Measurements from ENCODE around the gene EPHB2. TPM values are rescaled to one million over a fixed set of nuclear protein-coding genes. Genes with fewer than 3 reads are reported as not detected.

Gene EPHB2
- total and polyA plus RNA-seq, 2 donors (not counting 3 experiments of a cell fraction or from before 2014, with no cell fraction given): 50.8 to 69.1 TPM

DNA sequence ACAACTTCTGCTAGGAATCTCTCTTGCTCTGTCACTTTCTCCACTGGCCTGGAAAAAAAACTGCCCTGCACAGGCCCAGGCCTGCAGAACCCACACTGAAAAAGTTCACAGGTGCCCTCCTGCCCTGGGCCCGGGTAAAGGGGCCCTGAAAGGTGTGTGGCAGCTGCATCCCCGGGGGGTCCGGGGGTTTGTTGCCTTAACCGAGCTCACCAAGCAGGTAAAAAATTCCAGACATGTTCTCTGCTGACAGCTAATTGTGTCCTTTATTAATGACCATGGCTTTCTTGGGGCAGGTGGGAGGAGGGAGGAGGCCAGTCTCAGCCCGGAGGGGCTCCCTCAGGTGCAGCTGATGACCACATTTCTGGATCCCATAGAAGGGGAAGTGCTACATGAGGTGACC lies 139.1 kb downstream of the EPHB2 start:
- DNase-seq (ENCODE audit: low read depth, low spot score) (no peak), FAIRE-seq (no peak)
- H3K27me3 ChIP-seq (ENCODE audit: control insufficient read depth in 2 of 2, insufficient read depth in 2 of 2, low read length in 2 of 2): no peaks in the 10 kb centered on the region
- peaks cover 9% of the 10 kb centered on the region for H3K4me1 ChIP-seq (ENCODE audit: control insufficient read depth, extremely low read depth, insufficient read depth, low read length)
- intact Hi-C loops (cut with micrococcal nuclease) (no loop called here), dilution Hi-C loops (cut with MboI; ENCODE audit: extremely low pct_ligation_motif_present, low sequenced_read_pairs) (no loop called here)
- BruUV-seq (replicated peaks): no TSS peak
- ChIA-PET CTCF (interaction anchor here (4.7 to 5.9 kb wide), 2 partner anchors 12 to 145 kb away, joined by 37 read pairs; no protein-coding TSS in a partner anchor), POLR2A (no interaction called here)
- no peaks in the 10 kb centered on the region for H3K79me2 ChIP-seq (ENCODE audit: control insufficient read depth, insufficient read depth, low read length)
- no peaks in the 10 kb centered on the region for H3K9me3 ChIP-seq (replicated peaks; ENCODE audit: control insufficient read depth, insufficient read depth, low read length)
- H3K4me2 ChIP-seq (ENCODE audit: insufficient read depth, low read length): no peak overlapping the region
- H3K9me1 ChIP-seq (replicated peaks; ENCODE audit: control insufficient read depth, extremely low read depth, insufficient read depth, low read length): no peaks in the 10 kb centered on the region
- H3K9ac ChIP-seq (replicated peaks; ENCODE audit: extremely low read depth, insufficient read depth, low read length): no peak overlapping the region
- H3K4me3 ChIP-seq (replicated peaks in 1 of 3; ENCODE audit: insufficient read depth in 1 of 3, low read depth in 1 of 3, low read length in 3 of 3): no peak overlapping the region
- H4K20me1 ChIP-seq (replicated peaks; ENCODE audit: control insufficient read depth, extremely low read depth, insufficient read depth, low read length): no peaks in the 10 kb centered on the region
- H2AFZ ChIP-seq (ENCODE audit: low read depth, low read length): no peak overlapping the region
- TF ChIP-seq EZH2 (IDR thresholded peaks at IDR 0.05; ENCODE audit: borderline replicate concordance, low read depth, low read length, severe bottlenecking) (no peak), POLR2AphosphoS5 (IDR thresholded peaks at IDR 0.05; ENCODE audit: insufficient read depth, low read depth, low read length) (no peak), MYC (IDR thresholded peaks at IDR 0.05; ENCODE audit: low read depth, low read length) (no peak), POLR2A (IDR thresholded peaks at IDR 0.05; ENCODE audit: low read depth, low read length) (no peak), GATA2 (IDR thresholded peaks at IDR 0.05; ENCODE audit: insufficient read depth, insufficient read length, low read depth, low read length) (no peak), FOS (IDR thresholded peaks at IDR 0.05; ENCODE audit: borderline replicate concordance, insufficient read depth, low read length) (no peak), JUN (IDR thresholded peaks at IDR 0.05; ENCODE audit: borderline replicate concordance, insufficient read depth, insufficient read length, low read depth) (no peak)
- TF ChIP-seq, protein P1, sequence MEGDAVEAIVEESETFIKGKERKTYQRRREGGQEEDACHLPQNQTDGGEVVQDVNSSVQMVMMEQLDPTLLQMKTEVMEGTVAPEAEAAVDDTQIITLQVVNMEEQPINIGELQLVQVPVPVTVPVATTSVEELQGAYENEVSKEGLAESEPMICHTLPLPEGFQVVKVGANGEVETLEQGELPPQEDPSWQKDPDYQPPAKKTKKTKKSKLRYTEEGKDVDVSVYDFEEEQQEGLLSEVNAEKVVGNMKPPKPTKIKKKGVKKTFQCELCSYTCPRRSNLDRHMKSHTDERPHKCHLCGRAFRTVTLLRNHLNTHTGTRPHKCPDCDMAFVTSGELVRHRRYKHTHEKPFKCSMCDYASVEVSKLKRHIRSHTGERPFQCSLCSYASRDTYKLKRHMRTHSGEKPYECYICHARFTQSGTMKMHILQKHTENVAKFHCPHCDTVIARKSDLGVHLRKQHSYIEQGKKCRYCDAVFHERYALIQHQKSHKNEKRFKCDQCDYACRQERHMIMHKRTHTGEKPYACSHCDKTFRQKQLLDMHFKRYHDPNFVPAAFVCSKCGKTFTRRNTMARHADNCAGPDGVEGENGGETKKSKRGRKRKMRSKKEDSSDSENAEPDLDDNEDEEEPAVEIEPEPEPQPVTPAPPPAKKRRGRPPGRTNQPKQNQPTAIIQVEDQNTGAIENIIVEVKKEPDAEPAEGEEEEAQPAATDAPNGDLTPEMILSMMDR (IDR thresholded peaks at IDR 0.05; ENCODE audit: extremely low read depth in 1 of 2, insufficient read depth in 1 of 2, low read depth in 1 of 2, low read length in 2 of 2): no peak
- TF ChIP-seq, protein P2, sequence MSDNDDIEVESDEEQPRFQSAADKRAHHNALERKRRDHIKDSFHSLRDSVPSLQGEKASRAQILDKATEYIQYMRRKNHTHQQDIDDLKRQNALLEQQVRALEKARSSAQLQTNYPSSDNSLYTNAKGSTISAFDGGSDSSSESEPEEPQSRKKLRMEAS (IDR thresholded peaks at IDR 0.05; ENCODE audit: insufficient read depth, insufficient read length): no peak
- no peaks in the 10 kb centered on the region for H3K36me3 ChIP-seq (ENCODE audit: control insufficient read depth in 2 of 2, extremely low read depth in 1 of 2, insufficient read depth in 2 of 2, low read length in 2 of 2)
- H3K27ac ChIP-seq (ENCODE audit: insufficient read depth, low read depth, low read length): no peak overlapping the region
